NCI-H2029 (cell line): ENCODE data around the gene C17orf100.
"Not testable (repeated sequence)": the region's sequence is repeated elsewhere in the genome, so short reads cannot be mapped to it uniquely, and the experiment has no call there.

ENCODE experiments used
- DNase-seq: peaks from one replicate; lab custom pipeline; 2025; lab: John Stamatoyannopoulos, UW

C17orf100 gene

GRCh38 chr17:6641247-6641863, 10.2 kb upstream of the C17orf100 start:
- DNase-seq = no peak

GRCh38 chr17:6642592-6642991, 9.0 kb upstream of the C17orf100 start:
- no peak for DNase-seq

- DNase-seq = no peak
Observed at GRCh38 chr17:6643451-6644125, 8.0 kb upstream of the C17orf100 start.

GRCh38 chr17:6648181-6648580, 3.4 kb upstream of the C17orf100 start:
- no peak for DNase-seq

- DNase-seq = no peak
Observed at GRCh38 chr17:6651919-6652452, 424 bp downstream of the C17orf100 start.

GRCh38 chr17:6654841-6655731, 3.5 kb downstream of the C17orf100 start:
- peak; percentile 32 for DNase-seq

- DNase-seq = not testable (repeated sequence)
Observed at GRCh38 chr17:6655732-6656361, 4.3 kb downstream of the C17orf100 start.

GRCh38 chr17:6656797-6657632, 5.5 kb downstream of the C17orf100 start:
- not testable (repeated sequence) for DNase-seq

- DNase-seq = no peak
Observed at GRCh38 chr17:6657633-6658287, 6.2 kb downstream of the C17orf100 start.

- DNase-seq = not testable (repeated sequence)
Observed at GRCh38 chr17:6658411-6658810, 6.8 kb downstream of the C17orf100 start.

- no peak for DNase-seq
Observed at GRCh38 chr17:6660101-6660500, 8.5 kb downstream of the C17orf100 start.

GRCh38 chr17:6660805-6661463, 9.4 kb downstream of the C17orf100 start:
- DNase-seq = no peak

GRCh38 chr17:6661464-6661848, 9.9 kb downstream of the C17orf100 start:
- no peak for DNase-seq

GRCh38 chr17:6663200-6663599, 11.6 kb downstream of the C17orf100 start:
- DNase-seq = not testable (repeated sequence)

- peak; percentile 22 for DNase-seq
Observed at GRCh38 chr17:6666077-6666521, 14.5 kb downstream of the C17orf100 start.

GRCh38 chr17:6666557-6666956, 15.0 kb downstream of the C17orf100 start:
- no peak for DNase-seq

GRCh38 chr17:6667516-6667915, 16.0 kb downstream of the C17orf100 start:
- no peak for DNase-seq

- no peak for DNase-seq
Observed at GRCh38 chr17:6668219-6668618, 16.7 kb downstream of the C17orf100 start.

GRCh38 chr17:6668727-6669425, 17.3 kb downstream of the C17orf100 start:
- DNase-seq = no peak
